GM04504 (cell line): ENCODE results near the gene GPR173.

Experiments
- DNase-seq: peaks from one replicate; pipeline ENCODE4 v3.0.0-alpha.2; 2012; ENCODE audit warnings: low read depth

Gene GPR173

DNA sequence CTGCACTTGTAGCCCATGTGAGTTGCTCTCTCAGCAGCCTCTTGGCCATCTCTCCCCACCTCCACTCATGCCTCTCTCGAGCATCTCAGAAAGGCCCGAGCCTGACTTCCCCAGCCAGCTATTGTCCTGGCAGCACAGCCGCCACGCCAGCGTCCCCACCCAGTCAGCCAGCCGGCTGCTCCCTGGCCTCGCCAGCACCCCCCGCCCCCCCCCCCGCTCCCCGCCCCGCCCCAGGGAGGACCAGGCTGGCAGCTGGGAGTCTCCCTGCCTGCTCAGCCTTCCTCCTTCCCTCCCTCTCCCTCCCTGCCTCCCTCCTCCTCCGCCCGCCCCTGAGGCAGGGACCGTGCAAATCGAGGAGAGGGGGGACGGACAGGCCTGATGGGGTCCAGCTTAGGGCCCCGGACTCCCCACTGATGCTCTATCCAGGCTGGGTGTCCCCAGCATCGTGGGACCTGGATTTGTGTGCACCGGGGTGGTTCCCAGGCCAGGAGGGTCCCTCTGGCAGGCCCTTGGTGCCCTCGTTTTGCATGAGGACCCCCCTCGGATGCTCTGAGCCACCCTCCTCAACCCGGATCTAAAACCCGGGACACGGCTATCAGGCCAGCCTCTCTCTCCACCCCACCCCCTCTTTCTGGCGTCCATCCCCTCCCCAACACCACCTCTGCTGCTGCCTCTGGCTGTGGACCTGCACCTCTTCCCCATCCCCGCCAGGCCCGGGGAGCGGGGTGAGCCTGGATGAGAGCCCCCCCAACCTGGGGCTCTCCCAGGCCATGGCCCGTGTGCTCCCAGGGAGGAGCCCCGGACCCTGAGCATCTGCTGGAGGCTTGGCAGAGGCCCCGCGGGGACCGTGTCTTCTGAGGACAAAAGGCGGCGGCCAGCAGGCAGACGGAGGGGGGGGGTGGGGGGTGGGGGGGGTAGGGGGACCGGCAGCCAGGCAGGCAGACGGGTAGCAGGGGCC is at the start of gene GPR173:
Gene GPR173 (plus strand): TSS at position 621 of the 958 bp plus-strand sequence. CDS start 27,833 bp downstream, outside the sequence.
- DNase-seq: peak; percentile 35

DNA sequence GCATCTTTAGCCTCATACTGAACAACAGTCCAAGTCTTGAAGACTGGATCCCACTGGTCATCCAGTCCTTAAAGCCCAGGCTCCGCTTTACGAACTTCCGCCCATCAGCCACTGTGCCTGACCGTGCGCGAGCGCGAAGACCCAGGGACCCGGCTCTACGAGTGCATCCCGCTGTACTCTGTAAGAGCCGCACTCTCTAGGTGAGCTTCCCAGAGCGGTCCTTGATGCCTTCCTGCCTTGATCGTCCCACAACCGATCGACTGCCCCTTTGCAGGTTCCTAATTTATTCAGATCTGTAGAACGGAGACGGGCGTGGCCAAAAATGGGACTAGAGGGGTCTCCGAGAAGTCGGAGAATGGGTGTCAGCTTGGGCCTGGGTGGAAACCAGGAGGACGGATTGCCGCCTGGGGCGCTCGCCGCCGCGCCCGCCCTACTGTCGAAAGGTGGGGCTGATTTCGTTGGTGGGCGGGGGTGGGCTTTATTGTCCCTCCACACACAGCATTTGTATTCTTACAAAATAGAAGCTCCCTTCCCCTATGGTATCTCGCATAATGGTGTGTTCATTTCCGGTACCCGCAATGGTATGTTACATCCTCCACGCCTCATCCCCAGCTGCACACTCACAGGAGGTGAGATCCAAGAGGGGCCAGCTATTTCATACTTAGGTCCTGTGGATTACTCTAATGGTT is 48.0 kb upstream of the GPR173 start:
- no peak for DNase-seq

DNA sequence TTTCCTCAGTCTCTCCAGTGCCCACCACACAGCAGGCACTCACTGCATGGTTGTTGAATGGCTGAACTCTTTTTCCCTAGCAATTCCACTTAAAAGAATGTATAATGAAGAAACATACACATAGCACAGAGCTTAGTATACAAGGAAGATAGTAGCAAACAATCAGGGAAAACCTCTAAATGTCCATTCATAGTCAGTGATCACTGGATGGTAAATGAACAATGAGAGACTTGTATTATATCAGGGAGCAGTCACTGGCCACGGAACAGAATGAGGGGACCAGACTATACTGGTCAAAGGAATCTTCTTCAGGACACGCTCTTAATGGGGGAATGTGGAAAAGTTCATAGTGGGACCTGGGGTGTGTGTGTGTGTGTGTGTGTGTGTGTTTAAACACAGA is 46.6 kb upstream of the GPR173 start:
- no peak for DNase-seq

DNA sequence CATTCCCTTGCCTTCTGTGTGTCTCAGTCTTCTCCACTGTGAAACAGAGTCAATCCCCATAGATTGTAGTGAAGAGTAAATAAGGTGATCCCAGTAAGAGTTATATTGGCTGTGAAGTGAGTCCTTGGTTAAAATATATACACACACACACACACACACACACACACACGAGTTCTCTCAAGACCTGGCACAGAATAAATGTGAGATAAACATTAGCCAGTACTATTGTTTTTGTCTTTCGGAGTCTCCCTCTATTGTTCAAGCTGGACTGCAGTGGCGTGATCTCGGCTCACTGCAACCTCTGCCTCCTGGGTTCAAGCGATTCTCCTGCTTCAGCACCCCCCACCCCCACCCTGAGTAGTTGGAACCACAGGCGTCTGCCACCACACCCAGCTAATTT is 45.5 kb upstream of the GPR173 start:
- no peak for DNase-seq

GRCh38 chrX:53004038-53004437 is 44.6 kb upstream of the GPR173 start:
- no peak for DNase-seq

DNA sequence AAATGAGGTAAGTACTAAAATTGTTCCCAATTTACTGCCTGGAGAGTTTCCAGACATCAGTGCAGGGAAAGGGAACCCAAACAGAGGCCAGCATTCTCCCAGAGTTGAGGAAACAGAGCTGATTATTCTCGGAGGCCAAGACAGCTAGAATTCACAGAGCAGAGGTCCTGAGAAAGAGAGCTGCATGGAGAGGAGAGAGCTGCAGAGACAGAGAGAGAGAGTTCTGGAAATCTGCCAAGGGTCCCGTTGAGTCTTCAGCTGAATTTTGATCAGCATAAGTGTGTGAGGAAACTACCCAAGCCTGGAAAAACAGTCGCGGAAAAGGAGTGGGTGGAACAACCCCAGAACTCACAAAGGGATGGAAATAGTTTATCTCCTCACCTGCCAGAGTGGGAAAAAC is 43.8 kb upstream of the GPR173 start:
- DNase-seq: no peak

DNA sequence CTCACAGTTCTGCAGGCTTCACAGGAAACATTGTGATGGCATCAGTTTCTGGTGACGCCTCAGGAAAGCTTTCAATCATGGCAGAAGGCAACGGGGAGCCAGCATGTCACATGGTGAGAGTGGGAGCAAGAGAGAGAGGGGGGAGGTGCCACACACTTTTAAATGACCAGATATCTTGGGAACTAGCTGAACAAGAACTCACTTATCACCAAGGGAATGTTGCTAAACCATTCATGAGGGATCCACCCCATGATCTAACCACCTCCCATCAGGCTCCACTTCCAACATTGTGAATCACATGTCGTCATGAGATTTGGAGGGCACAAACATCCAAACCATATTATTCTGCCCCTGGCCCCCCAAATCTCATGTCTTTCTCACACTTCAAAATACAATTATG is 43.3 kb upstream of the GPR173 start:
- no peak for DNase-seq

DNA sequence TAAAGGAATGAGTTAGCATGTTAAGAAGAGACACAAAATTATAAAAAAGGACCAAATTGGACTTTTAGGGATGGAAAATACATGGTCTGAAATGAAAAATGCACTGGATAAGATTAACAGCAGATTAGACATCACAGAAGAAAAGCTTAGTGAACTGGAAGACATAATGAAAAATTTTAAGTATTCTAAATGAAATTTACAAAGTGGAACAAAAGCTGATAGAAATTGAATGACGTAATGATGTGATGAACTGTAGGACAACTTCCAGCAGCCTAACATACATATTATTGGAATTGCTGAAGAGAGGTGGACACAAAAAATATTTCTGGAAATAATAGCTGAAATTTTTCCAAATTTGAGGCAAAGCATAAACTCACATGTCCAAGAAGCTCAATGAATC is 39.6 kb upstream of the GPR173 start:
- no peak for DNase-seq

DNA sequence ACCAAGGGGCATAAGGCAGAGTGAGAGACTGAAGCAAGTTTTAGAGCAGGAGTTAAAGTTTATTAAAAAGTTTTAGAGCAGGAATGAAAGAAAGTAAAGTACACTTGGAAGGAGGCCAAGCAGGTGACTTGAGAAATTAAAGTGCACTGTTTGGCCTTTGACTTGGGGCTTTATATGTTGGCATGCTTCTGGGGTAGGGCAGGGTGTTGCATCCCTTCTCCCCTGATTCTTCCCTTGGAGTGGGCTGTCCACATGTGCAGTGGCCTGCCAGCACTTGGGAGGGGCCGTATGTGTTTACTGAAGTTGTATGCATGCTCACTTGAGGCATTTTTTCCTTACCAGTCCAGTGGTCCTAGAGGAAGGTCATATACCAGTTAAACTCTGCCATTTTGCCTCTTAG is 35.3 kb upstream of the GPR173 start:
- DNase-seq: no peak

DNA sequence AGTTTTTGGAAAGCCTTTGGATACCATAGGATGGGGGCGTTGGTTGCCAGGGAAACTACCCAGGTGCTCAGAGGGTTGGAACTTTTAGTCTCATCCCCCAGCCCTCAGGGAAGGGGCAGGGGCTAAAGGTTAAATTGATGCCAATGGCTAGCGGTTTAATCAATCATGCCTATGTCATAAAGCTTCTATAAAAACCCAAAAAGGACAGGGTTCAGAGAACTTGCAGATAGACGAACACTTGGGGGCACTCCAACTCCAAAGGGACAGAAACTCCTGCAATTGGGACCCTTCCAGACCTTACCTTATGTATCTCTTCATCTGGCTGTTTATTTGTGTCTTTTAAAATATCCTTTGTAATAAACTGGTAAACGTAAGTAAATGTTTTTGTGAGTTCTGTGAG is 30.0 kb upstream of the GPR173 start:
- no peak for DNase-seq

- no peak for DNase-seq
Measured at GRCh38 chrX:53022381-53022780, 26.2 kb upstream of the GPR173 start.

- DNase-seq: no peak
Measured at GRCh38 chrX:53028678-53029077, 19.9 kb upstream of the GPR173 start.

GRCh38 chrX:53031380-53031779 is 17.2 kb upstream of the GPR173 start:
- DNase-seq: no peak

DNA sequence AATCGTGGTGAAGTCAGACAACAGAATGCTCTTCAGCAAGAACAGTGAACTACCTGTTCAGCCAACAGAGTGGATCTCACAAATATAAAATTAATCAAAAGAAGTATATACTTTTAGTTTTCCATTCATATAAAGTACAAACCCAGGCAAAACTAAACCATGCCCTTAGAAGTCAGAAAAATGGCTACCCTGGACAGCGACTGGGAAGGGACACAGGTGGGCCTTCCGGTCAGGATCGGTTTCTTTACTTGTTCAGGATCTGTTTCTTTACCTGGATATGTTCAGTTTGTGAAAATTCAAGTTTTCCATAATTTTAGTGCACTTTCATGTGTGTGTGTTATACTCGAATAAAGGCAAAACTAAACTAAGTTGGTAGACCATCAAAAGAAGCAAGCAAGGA is 12.4 kb upstream of the GPR173 start:
- no peak for DNase-seq

GRCh38 chrX:53039236-53039635 is 9.4 kb upstream of the GPR173 start:
- DNase-seq: no peak

GRCh38 chrX:53044995-53045394 is 3.6 kb upstream of the GPR173 start:
- DNase-seq: no peak

DNA sequence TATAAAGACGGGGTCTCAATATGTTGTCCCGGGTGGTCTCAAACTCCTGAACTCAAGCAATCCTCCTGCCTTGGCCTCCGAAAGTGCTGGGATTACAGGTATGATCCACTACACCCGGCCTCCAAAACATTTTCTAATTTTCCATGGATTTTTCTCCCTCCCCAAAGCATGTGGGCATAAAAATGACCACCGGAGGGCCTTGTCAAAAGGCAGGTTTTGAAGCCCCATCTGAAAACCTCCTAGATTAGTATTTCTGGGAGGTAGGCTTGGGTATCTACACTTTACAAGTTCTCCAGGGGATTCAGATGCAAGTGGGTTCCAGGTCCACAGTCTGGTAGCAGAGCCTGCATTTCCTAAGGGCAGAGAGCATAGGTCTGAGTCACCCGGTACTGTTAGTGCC is 1.4 kb upstream of the GPR173 start:
- no peak for DNase-seq

DNA sequence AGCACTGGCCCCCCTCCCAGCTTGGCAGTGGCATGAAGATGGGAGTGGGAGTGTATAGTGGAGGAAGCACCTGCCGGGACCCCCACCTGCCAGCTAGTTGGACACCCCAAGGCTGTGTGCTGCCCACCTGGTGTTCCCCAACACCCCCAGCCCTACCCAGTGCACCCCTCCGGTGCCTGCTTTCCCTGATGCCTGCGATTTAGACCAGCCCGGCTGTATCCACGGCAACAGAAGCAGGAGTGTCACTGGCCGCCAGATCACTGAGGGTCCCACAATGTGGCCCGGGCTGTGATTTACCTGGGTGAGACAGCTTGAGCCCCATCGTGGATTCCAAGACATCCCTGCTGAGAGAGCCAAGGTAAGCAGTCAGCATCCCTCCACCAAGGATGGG is 533 bp downstream of the GPR173 start:
- DNase-seq: no peak

GRCh38 chrX:53050841-53051240 is 2.3 kb downstream of the GPR173 start:
- DNase-seq: no peak

GRCh38 chrX:53055244-53055849 is 6.8 kb downstream of the GPR173 start:
- no peak for DNase-seq

- no peak for DNase-seq
Measured at GRCh38 chrX:53056292-53056691, 7.7 kb downstream of the GPR173 start.

DNA sequence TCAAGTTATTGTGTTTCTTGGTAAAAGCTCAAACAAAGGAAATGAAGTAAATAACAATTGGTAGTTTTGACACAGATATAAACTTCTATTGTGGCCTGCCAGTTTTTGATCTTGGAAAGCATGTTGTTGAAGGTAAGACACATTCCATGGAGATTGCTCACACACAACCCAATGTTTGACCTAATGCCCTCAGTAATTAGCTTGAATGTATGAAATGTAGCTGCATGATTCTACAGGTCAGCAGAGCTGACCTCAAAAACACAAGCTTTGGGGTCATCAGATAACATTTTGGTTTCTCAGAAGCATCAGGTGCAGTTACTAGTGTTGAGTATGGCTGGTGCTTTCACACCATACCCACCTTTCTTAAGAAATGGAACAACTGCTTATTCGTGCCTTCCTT is 16.5 kb downstream of the GPR173 start:
- no peak for DNase-seq

DNA sequence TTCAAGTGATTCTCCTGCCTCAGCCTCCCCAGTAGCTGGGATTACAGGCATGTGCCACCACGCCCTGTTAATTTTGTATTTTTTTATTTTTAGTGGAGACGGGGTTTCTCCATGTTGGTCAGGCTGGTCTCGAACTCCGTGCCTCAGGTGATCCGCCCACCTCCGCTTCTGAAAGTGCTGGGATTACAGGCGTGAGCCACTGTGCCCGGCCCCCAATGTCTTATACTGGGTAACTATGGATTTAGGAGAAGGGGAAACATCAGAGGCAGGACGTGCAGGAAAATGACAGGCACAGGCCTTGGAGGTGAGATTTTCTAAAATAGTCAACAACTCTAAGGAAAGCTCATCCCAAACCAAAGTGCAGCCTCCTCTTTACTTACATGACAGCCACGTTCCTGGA is 22.5 kb downstream of the GPR173 start:
- DNase-seq: no peak
